ENCODE data around the gene HTRA3.

DNA sequence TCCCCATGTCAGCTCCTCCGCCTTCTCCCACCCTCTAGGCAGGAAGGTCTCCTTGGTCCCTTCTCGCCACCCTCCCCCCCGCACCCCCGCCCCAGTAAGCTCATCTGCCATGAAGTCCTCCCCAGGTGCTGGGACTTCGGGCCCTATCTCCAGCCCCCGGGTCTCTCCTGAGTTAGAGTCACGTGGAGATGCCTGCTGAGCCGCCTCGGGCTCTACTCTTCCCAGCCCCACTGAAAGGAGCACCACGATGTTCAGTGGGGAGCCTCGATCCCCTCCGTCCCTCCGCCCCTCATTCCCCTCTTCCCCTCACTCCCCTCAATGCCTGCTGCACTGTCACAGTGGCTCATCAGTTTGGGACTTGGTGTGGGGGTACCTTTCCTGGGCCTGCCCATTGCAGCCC lies 3.9 kb downstream of the HTRA3 start:
- TF ChIP-seq, protein P1, sequence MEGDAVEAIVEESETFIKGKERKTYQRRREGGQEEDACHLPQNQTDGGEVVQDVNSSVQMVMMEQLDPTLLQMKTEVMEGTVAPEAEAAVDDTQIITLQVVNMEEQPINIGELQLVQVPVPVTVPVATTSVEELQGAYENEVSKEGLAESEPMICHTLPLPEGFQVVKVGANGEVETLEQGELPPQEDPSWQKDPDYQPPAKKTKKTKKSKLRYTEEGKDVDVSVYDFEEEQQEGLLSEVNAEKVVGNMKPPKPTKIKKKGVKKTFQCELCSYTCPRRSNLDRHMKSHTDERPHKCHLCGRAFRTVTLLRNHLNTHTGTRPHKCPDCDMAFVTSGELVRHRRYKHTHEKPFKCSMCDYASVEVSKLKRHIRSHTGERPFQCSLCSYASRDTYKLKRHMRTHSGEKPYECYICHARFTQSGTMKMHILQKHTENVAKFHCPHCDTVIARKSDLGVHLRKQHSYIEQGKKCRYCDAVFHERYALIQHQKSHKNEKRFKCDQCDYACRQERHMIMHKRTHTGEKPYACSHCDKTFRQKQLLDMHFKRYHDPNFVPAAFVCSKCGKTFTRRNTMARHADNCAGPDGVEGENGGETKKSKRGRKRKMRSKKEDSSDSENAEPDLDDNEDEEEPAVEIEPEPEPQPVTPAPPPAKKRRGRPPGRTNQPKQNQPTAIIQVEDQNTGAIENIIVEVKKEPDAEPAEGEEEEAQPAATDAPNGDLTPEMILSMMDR (IDR thresholded peaks at IDR 0.05 in 8 of 11, conservative IDR thresholded peaks at IDR 0.05 in 3 of 11) = no peak
- TF ChIP-seq POLR2A (IDR thresholded peaks at IDR 0.05) (no peak), POLR2AphosphoS5 (IDR thresholded peaks at IDR 0.05) (no peak)
